HTERT RPE-1 (cell line): ENCODE results near the gene SCRG1.

Experiments
- in situ Hi-C: fragments of 300-500 bp; cut with MboI; formaldehyde crosslinking; loops from 4 replicates; pipeline ENCODE4 v1.14.3; 2020; ENCODE audit warnings: low sequenced_read_pairs

The SCRG1 gene

GRCh38 chr4:173365359-173365996, 33.4 kb downstream of the SCRG1 start:
- in situ Hi-C loops, result no loop called here

- in situ Hi-C loops, result no loop called here
Observed at GRCh38 chr4:173362666-173363065, 36.2 kb downstream of the SCRG1 start.

- in situ Hi-C loops, result no loop called here
Observed at GRCh38 chr4:173360587-173361221, 38.2 kb downstream of the SCRG1 start.

- in situ Hi-C loops, result no loop called here
Observed at GRCh38 chr4:173357939-173358338, 41.0 kb downstream of the SCRG1 start.

- in situ Hi-C loops, result no loop called here
Observed at GRCh38 chr4:173347467-173347866, 51.4 kb downstream of the SCRG1 start.

GRCh38 chr4:173346074-173346473, 52.8 kb downstream of the SCRG1 start:
- in situ Hi-C loops, result no loop called here

- in situ Hi-C loops, result no loop called here
Observed at GRCh38 chr4:173345648-173346047, 53.3 kb downstream of the SCRG1 start.

GRCh38 chr4:173343832-173344397, 55.0 kb downstream of the SCRG1 start:
- in situ Hi-C loops, result no loop called here

- in situ Hi-C loops, result no loop called here
Observed at GRCh38 chr4:173337463-173337862, 61.5 kb downstream of the SCRG1 start.

- in situ Hi-C loops, result no loop called here
Observed at GRCh38 chr4:173334891-173335752, 63.8 kb downstream of the SCRG1 start.
